Loucy (cell line): ENCODE measurements around the gene BMERB1.

Source experiments
- EZH2phosphoT487 ChIP-seq: fragments of 200-600 bp; IDR thresholded peaks from 2 replicates; pipeline ENCODE4 v1.6.1; 2018; ENCODE audit warnings: antibody characterized with exemption, mild to moderate bottlenecking, moderate library complexity, borderline replicate concordance
- TF ChIP-seq, protein P1 (sequence below): fragments of 200-600 bp; sonication (generic); conservative IDR thresholded peaks from 2 replicates; pipeline ENCODE4 v1.5.1; 2014; ENCODE audit warnings: mild to moderate bottlenecking, antibody characterized with exemption, low read length

DNA sequence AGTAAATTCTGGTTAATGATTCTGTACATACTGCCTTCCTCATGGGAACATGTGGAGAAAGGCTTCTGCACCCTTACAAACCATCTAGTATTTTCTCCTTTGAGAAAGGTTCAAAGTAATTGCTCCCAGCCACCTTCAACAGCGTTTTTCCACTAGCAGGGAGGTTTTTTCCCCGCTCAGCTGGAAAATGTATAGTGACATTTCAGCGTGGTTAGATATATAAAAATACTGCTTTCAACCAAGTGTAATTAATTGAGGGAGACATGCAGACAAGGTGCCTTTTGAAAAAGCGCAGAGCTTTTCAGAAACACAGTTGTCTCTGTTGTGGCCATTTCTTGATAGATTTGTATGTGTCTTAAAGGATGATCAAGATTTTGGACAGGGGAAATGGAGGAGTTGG lies 5.1 kb downstream of the BMERB1 start:
- TF ChIP-seq, protein P1, sequence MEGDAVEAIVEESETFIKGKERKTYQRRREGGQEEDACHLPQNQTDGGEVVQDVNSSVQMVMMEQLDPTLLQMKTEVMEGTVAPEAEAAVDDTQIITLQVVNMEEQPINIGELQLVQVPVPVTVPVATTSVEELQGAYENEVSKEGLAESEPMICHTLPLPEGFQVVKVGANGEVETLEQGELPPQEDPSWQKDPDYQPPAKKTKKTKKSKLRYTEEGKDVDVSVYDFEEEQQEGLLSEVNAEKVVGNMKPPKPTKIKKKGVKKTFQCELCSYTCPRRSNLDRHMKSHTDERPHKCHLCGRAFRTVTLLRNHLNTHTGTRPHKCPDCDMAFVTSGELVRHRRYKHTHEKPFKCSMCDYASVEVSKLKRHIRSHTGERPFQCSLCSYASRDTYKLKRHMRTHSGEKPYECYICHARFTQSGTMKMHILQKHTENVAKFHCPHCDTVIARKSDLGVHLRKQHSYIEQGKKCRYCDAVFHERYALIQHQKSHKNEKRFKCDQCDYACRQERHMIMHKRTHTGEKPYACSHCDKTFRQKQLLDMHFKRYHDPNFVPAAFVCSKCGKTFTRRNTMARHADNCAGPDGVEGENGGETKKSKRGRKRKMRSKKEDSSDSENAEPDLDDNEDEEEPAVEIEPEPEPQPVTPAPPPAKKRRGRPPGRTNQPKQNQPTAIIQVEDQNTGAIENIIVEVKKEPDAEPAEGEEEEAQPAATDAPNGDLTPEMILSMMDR, result no peak
- no peak for TF ChIP-seq EZH2phosphoT487
